ENCODE results near the gene MED16.

GRCh38 chr19:899336-900042 lies 6.5 kb upstream of the MED16 start:
- no peak for TF ChIP-seq CTCF (IDR thresholded peaks at IDR 0.05)
- TF ChIP-seq POLR2A (IDR thresholded peaks at IDR 0.05): no peak

Measured in right lobe of liver (tissue), 4 donors.